GM18870 (cell line): ENCODE results near the gene CDHR5.
"Not testable (repeated sequence)": the region's sequence is repeated elsewhere in the genome, so short reads cannot be mapped to it uniquely, and the experiment has no call there.

ENCODE experiments used
- ATAC-seq: cut with Tn5 transposase; IDR thresholded peaks from one replicate; pipeline ENCODE4 v1.9.1; 2021; ENCODE audit warnings: moderate library complexity; ENCODE audit not compliant: unreplicated experiment

The CDHR5 gene, protein sequence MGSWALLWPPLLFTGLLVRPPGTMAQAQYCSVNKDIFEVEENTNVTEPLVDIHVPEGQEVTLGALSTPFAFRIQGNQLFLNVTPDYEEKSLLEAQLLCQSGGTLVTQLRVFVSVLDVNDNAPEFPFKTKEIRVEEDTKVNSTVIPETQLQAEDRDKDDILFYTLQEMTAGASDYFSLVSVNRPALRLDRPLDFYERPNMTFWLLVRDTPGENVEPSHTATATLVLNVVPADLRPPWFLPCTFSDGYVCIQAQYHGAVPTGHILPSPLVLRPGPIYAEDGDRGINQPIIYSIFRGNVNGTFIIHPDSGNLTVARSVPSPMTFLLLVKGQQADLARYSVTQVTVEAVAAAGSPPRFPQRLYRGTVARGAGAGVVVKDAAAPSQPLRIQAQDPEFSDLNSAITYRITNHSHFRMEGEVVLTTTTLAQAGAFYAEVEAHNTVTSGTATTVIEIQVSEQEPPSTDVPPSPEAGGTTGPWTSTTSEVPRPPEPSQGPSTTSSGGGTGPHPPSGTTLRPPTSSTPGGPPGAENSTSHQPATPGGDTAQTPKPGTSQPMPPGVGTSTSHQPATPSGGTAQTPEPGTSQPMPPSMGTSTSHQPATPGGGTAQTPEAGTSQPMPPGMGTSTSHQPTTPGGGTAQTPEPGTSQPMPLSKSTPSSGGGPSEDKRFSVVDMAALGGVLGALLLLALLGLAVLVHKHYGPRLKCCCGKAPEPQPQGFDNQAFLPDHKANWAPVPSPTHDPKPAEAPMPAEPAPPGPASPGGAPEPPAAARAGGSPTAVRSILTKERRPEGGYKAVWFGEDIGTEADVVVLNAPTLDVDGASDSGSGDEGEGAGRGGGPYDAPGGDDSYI

DNA sequence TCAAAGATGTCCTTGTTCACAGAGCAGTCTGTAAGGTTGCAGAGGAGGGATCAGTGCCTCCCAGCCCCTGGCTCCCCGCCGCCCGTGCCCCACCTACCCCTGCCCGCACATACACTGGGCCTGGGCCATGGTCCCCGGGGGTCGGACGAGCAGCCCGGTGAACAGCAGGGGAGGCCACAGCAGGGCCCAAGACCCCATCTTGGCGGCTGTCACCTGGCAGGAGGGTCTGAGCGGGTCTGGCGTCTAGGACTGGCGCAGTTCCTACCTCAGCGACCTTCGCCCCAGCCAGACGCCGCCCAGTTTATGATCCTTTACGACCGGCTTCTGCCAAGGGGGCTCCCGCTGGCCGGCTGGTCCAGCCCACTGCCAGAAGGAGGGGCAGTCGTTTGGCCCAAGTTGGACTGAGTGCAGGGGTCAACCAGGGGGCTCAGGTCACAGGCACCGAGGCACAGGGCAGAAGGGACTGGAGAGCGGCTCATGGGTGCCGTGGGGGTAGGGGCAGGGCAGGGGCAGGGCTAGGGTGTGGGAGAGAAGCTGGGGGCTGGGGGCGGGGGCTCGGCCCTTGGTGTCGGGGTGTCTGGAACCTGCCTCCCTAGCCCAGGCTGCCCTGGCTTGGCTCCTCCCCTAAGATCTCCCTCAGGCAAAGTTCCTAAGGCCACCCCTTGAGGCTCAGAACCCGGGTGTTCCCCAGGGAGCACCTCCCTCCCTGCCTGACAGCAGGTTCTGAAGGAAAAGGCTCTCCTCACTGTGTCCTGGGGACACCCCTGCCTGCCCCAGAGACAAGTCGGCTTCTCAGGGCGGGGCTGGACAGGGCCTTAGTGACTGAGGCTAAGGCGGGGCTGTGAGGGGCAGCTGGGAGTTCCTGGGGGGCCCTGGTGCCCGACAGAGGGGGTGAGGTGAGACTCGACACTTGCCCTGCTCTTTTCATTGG, at the start of gene CDHR5:
CDHR5 (minus strand) TSS at position 251 of the 931 bp plus-strand sequence; CDS start at position 198, 53 bp downstream.
- ATAC-seq: no peak

DNA sequence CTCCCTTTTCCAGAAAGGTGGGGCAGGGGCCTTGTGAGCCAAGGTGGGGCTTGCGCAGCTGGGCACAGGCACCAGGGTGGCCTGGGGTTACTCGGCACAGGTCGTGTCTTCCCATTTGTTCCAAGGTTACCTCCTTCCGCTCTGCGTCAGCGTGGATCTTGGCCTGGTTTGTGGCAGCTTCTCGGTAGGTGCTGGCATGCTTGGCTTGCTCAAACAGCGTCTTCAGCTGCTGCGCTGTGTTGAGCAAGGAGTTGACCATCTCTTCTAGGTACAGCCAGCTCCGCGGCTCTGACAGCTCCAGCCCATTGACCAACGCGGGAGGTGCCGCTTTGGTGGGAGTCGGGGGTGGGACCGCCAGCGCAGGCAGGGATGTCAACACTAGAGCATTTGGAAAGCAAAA, 49.7 kb upstream of the CDHR5 start:
- ATAC-seq: no peak

DNA sequence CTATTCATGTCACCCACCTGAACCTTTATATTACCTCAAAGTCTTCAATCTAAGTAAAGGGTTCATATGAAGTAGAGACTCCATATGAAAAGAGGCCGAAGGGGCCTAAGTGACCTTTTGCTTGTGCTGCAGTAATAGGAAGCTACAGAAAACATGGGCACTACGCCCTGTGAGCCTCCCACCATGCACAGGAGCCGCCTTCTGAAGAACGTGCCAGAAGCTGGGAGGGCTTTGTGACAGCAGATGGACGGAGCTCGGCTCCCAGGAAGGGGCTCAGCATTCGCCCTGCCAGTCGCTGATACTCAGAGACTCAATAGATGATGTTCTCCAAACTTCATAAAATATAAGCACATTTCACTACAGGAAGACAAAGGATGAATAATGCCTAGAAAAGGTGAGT, 49.1 kb upstream of the CDHR5 start:
- no peak for ATAC-seq

DNA sequence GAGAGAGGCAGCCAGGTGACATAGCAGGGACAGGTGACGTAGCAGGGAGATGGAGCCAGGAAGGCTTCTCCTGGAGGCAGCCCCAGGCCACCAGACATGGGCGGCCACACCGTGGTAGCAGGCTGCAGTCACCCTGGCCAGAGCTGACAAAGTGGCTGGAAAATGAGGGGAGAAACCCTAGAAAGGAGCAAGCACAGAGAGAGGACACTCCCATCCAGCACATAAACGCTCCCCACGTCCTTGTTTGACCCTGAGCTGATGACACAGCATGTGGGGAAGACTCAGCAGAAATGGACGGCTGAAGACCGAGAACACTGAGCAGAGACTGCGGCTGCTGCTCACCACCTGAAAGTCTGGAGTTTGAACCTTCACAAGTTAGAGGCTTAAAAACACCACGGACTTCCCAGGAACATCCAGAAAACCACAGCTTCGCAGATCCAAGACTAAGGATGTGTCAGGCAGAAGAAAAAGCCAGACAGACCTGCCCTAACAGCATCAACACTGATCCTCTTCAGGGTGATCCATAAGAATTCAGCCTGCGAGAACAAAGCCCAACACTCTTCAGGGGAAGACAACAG, 41.0 kb upstream of the CDHR5 start:
- no peak for ATAC-seq

DNA sequence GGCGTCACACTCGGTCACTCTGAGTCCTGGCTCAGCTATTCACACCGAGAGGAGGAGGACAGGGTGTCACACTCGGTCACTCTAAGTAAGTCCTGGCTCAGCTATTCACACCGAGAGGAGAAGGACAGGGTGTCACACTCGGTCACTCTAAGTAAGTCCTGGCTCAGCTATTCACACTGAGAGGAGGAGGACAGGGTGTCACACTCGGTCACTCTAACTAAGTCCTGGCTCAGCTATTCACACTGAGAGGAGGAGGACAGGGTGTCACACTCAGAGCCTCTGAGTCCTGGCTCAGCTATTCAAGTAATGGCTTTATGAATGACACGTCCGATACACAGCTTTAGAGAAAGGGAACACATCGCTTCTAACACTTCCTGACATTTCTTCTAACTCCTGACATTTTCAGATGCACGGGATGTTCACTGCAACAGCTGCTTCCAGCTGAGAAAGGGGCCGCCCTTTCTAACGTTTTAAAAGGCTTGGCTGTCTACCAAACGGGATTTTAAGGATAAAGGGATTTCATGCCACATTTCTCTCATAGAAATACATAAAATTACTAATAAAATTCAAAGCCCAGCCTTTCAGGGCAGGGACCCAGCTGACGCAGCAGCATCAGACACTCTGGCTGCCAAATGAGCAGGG, 40.4 kb upstream of the CDHR5 start:
- ATAC-seq: no peak

DNA sequence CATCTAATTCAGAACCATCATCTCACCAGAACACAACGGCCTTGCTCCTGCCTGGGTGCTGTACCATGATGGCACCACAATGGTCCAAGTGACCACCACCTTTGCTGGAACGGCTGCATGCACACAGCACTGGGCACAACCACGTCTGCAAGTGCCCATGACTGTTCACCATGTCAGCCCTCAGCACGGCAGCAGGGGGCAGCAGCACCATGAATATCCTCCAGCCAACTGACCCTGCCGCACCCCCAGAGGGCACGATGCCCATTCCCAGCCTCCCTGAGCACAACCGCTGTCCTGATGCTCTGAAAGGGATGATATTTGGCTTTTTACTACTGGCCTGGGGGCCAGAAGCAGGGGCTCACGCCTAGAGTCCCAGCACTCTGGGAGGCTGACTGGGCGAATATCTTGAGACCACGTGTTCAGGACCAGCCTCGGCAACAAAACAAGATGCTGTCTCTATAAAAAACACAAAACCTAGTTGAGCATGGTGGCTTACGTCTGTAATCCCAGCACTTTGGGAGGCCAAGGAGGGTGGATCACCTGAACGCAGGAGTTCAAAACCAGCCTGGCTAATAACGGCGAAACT, 38.0 kb upstream of the CDHR5 start:
- ATAC-seq: no peak

DNA sequence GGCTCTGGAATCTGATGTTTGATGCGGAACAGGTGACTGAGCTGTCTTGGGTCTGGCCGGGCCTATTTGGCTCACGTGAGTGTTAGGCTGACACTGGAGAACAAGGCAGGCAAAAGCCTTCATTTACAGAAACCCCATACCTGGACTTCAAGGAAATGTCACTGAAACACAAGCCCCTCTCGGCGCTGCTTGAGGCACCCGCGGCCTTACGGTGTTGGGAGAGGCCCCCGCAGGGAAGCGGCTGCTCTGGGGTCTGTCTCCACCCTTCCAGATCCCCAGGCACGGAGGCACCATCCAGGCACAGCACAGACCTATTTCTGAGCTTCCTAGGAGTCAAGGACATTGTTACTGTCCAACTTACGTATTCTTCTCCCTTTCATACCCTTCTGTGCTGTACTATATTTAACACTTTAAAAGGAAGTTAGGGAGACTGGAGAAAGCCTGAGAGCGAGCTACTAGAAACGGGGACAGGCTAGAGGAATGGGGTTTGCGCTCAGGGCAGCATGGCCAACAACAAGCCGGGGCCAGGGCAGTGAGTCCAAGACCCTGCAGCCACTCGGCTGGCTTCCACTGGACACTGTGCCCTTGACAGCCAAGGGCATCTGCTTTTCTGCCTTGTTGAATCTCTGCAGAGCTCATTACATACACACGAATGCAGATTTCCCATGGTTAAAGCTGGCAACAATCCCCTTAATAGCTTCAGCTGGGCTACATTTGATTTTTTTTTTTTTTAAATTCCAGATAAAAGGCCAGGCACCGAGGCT, 36.1 kb upstream of the CDHR5 start:
- no peak for ATAC-seq

DNA sequence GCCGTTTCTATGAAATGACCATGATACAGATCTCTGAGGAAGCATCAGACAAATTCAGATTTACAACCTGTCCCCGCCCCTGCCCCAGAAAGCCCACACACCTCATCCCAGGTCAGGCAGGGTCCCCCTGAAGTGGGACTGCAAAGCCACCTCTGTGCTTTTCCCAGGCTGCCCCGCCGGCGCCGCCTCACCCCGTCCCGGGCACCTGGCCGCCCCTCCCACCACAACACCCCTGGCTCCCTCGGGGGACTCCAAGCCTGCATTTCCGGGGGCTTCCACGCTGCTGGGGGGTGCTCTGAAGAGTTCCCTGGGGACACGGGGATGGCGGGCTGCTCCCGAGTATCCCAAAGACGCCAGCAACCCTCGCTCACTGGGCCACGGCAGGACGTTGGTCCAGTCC, 35.5 kb upstream of the CDHR5 start:
- ATAC-seq: no peak

DNA sequence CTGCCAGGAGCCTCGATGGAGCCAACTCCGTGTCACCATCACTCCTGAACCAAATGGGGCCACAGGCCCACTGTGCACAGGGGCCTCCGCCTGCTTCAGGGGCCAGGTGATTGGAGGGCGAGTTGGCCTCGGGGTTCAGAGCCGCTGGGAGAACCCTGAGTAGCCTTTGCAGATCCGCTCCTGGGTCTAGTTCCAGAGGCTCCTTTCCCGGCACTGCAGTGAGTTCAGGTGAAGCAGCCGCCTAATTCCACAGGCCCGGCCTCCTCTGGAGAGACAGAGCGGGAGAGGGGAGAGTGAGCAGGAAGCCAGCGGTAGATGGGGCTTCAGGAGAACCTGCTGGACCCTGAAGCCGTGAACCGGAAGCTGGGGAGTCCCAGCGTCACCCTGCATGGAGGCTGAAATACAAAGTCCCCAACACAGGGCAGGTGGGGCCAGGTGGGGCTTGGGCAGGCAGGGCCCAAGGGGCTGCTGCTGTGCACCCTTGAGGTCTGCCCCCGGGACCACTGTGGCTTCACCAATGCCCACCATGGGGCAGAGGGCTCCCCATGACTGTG, 34.9 kb upstream of the CDHR5 start:
- ATAC-seq: no peak

DNA sequence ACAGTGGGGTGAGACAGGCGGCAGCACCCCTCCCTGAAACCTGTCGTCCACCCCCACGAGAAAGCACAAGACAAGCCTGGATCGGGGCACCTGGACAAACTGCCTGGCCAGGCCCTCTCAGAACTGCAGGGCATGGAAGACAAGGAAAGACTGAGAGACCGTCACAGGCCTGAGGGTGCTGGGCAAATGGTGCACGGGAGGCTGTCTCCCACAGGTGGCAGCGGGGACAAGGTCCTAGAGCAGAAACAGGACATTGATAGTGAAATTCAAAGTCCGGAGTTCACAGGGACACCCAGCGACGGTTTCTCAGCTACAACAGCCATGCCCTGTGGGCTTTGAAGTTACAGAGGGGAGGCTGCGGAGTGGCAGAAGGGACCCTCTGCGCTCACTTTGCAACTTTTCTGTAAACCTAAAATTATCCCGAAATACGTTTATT, 33.0 kb upstream of the CDHR5 start:
- ATAC-seq: no peak

DNA sequence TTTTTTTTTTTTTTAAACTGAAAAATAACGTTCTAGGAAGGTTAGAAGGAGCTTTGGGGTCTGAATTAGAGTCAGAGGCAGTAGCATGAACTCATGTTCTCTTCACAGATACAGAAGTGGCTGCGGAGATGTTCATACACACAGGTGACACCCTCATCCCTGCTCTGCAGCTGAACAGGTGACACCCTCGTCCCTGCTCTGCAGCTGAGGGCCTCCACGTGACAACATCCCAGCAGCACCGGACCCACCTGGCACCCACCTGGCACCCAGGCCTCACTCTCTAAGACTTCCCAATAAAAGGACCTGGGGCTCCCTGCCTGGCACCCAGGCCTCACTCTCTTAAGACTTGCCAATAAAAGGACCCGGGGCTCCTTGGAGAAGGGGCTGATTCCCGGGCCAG, 32.1 kb upstream of the CDHR5 start:
- no peak for ATAC-seq

DNA sequence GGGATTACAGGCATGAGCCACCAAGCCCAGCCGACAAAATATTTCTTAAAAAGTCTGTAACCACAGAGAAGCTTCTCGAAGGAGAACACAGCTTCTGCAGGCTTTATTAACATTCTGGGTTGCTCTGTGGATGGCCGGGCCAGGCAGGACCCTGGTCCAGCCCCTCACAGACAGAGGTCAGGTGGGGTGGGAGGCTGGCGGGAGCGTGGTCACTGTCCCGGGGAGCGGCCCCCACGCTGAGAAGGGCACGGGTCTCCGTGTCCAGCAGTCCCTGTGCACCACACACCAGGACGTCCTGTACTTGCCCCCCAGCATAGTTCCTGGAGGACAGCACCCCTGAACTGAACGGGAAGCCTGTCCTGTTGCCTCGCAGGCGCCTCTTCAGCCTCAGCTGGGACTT, 31.7 kb upstream of the CDHR5 start:
- no peak for ATAC-seq

DNA sequence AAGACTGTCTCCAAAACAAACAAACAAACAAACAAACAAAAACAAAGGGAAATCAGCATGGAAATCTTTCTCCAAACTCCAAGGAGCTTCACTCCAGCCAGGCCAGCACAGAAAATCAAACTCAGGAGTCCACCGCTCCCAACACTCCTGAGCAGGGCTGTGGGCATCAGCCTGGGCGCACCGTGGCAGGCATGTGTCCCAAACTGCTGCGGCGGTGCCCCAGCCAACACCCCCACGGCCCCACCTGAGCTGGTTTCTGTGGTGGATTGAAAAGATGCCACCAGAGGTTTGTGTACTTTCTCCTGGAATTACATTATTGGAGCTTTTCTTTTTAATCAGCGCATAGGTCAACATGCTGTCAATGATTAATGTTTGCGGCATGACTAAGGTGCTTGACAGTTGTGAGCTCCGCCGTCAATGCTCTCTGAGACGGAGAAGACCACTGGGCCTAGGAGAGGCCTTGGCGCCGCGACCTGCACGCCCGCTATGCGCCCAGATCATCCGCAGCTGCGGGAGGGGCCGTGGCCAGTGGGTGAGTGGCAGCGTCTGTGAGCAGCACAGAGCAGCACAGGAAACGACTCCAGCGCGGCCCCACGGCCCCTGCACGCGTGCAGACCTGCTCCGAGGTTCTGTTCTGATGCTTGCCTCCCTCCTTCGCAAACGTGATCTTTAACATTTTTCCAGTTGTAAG, 30.4 kb upstream of the CDHR5 start:
- no peak for ATAC-seq

DNA sequence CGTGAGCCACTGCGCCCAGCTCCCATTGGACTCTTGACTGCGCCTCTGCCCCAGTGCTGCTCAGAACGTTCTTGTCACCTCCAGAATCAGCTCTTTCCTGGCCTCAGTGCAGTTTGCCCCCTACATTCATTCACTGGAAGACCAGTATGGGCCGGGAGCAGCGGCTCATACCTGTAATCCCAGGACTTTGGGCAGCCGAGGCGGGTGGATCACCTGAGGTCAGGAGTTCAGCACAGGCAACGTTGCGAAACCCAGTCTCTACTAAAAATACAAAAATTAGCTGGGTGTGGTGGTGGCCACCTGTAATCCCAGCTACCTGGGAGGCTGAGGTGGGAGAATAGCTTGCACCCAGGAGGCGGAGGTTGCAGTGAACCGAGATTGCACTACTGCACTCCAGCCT, 29.7 kb upstream of the CDHR5 start:
- ATAC-seq: not testable (repeated sequence)

DNA sequence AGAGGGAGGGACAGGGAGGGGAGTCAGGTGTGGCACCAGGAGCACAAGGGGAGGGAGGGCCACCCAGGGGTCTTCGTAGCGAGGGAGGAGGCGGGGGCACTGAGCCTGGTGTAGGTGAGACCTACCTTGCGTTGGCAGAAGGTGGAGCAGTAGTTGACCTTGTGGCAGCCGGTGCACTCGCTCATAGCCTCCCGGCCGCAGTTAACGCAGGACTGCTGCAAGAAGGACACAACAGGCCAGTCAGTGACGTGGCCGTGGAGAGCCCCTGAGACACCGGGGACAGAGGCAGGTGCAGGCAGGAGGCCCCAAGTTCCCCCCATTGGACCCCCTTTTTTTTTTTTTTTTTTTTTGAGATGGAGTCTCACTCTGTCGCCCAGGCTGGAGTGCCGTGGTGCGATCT, 29.1 kb upstream of the CDHR5 start:
- no peak for ATAC-seq

DNA sequence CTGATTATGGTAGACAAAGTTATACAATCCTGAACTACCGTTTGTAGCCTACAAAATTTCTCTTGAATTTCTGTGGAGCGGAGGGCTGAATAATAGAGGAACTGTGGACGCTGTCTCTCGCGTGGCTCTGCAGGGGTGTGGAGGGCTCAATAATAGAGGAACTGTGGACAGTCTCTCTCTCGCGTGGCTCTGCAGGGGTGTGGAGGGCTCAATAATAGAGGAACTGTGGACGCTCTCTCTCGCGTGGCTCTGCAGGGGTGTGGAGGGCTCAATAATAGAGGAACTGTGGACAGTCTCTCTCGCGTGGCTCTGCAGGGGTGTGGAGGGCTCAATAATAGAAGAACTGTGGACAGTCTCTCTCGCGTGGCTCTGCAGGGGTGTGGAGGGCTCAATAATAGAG, 28.4 kb upstream of the CDHR5 start:
- ATAC-seq: not testable (repeated sequence)

DNA sequence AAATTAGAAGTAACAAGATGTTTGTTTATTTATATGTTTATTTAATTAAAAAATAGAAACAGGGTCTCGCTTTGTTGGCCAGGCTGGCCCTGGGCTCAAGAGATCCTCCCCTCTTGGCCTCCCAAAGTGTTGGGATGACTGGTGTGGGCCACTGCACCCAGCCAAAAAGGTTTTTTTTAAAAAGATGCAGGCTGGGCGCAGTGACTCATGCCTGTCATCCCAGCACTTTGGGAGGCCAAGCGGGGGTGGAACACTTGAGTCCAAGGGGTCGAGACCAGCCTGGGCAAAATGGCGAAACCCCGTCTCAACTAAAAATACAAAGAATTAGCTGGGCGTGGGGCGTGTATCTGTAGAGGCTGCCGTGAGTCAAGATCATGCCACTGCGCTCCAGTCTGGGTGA, 25.7 kb upstream of the CDHR5 start:
- ATAC-seq: no peak

DNA sequence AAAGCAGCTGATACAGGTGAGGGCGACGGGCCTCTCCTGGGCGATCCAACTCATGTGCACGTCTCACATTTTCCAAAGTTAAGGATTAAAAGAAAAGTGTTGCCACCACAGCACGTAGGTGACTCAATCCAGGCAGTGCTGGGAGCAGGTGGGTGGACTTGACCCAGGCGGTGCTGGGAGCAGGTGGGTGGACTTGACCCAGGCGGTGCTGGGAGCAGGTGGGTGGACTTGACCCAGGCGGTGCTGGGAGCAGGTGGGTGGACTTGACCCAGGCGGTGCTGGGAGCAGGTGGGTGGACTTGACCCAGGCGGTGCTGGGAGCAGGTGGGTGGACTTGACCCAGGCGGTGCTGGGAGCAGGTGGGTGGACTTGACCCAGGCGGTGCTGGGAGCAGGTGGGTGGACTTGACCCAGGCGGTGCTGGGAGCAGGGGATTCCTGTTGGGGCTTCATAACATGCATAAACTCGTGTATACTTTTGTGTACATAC, 23.0 kb upstream of the CDHR5 start:
- not testable (repeated sequence) for ATAC-seq
